ENCODE data around the gene RNU1-3.
"Not testable (repeated sequence)": the region's sequence is repeated elsewhere in the genome, so short reads cannot be mapped to it uniquely, and the experiment has no call there.

DNA sequence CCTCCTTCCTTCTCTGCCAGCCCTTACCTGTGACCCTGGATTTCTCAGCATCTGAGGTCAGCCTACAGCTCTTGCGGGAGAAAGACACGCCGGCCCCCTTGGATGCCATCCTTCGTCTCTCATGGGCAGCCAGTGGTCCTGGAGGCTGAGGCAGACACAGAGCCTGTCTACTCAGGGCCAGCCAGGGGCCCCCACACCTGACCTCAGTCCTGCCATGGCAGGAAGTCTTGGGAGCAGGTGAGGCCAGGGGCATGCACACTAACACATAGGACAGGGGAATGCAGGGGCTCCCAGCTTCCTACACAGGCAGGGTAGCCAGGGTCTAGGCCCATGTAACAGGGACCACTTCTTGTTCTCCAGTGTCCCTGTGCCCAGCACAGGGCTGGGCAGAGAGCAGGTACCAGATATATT is 23.7 kb downstream of the RNU1-3 start:
- not testable (repeated sequence) for TF ChIP-seq XRCC5 (IDR thresholded peaks at IDR 0.05; ENCODE audit: low read depth, low read length); CTCF (IDR thresholded peaks at IDR 0.05 in 2 of 3, conservative IDR thresholded peaks at IDR 0.05 in 1 of 3; ENCODE audit: insufficient read depth in 2 of 3, low read depth in 1 of 3, low read length in 3 of 3); NRF1 (conservative IDR thresholded peaks at IDR 0.05 in 1 of 2, IDR thresholded peaks at IDR 0.05 in 1 of 2); ZSCAN29 (IDR thresholded peaks at IDR 0.05)
